Activated T-helper 1 cell treated with anti-CD3 and anti-CD28 coated beads, Interleukin-12 subunit alpha, Interleukin-12 subunit beta, Interleukin-2, Interleukin-4 antibody, amounts not matched to agents 30 ng/mL and 10 ng/mL and 1 ng/mL, durations not matched to agents 14 hours and 24 hours and 36 hours (primary cell): ENCODE results near the gene TAS1R1. TPM values are rescaled to one million over a fixed set of nuclear protein-coding genes. Genes with fewer than 3 reads are reported as not detected.

ENCODE experiments used
- DNase-seq: peaks from one replicate; pipeline ENCODE4 v3.0.0; 2021; ENCODE audit warnings: low spot score
- H3K27ac Mint-ChIP-seq: one replicate; pipeline ENCODE4 v1.8.0; 2021; ENCODE audit warnings: mild to moderate bottlenecking, mixed read lengths
- H3K27me3 Mint-ChIP-seq: one replicate; pipeline ENCODE4 v1.8.0; 2022; ENCODE audit warnings: mild to moderate bottlenecking, moderate library complexity, mixed read lengths; ENCODE audit not compliant: insufficient read depth
- H3K36me3 Mint-ChIP-seq: one replicate; pipeline ENCODE4 v1.8.0; 2021; ENCODE audit warnings: low read depth, mixed read lengths
- H3K4me1 Mint-ChIP-seq: one replicate; pipeline ENCODE4 v1.8.0; 2021; ENCODE audit warnings: low read depth, mixed read lengths
- H3K4me3 Mint-ChIP-seq: one replicate; pipeline ENCODE4 v1.8.0; 2021; ENCODE audit warnings: mild to moderate bottlenecking, moderate library complexity, mixed read lengths
- H3K9me3 Mint-ChIP-seq: one replicate; pipeline ENCODE4 v1.8.0; 2021; ENCODE audit warnings: mixed read lengths
- intact Hi-C: fragments of 100-400 bp; cut with micrococcal nuclease; formaldehyde crosslinking; loops from one replicate; pipeline ENCODE4 v1.15.1; 2024
- total RNA-seq: library from RNA; stranded (reverse); gene quantifications from 2 replicates; pipeline ENCODE4 v1.2.3, GENCODE V29; 2022

Gene TAS1R1
- total RNA-seq, 1 donor from 2014 or later, result not detected

DNA sequence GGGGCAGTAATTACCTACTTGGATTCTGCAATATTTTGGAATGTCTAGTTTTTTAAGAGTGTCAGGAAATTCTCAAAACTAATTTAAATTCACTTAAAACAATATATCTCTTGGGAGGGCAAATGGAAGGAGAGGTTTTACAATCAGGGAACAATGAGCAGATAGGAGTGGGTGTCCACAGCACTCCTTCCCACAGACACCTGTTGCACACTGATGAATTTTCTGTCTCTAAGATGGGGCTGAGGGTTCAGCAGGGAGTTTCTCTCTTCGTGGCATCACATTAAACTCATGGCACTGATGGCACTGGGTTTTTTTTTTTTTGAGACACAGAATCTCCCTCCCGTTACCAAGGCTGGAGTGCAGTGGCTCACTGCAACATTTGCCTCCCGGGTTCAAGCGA lies 63.9 kb downstream of the TAS1R1 start:
- no peak for DNase-seq
- intact Hi-C loops, result no loop called here
- Mint-ChIP-seq H3K9me3 (no peaks in the 10 kb centered on the region), H3K4me3 (no peak overlapping the region), H3K27ac (no peak overlapping the region), H3K27me3 (no peaks in the 10 kb centered on the region), H3K36me3 (peaks cover 31% of the 10 kb centered on the region), H3K4me1 (peaks cover 12% of the 10 kb centered on the region)

DNA sequence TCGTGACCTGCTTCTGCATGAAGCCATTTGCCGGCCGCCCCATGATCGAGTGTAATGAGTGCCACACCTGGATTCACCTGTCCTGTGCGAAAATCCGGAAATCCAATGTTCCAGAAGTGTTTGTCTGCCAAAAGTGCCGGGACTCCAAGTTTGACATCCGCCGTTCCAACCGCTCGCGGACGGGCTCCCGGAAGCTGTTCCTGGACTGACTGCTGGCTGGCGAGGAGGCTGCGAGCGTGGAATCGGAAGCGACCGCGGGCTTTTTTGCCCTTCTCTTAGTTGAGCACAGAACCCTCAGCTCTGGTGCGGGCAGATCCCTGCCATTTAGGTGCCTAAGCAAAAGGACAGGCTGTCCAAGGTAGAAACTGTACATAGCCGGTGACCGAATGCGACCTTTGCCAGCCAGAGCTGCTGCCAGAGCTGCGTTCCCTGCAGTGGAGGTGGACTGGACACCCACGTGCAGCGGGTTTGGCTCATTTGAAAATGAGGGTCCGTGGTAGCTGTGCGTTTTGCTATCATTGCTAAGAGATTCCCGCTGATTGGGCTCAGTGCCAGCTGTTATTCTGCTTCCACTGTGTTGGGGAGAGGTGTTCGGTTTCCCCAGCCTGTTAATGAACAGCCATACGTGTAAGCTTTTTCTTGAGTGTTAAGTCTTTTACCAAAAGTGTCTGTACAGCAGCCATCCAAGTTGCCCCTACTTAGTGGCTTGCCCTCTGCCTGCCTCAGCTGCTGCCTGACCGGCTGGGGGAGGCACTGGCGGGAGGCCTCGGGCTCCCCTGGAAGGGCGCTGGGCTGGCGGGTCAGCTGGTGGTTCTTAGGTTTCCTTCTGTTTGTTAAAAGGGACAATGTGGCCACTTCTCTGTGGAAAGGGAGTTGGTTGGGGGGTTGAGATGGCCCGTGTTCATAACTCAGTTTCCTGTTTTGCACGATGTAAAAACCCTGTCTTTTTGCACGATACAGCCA lies 66.6 kb downstream of the TAS1R1 start:
- H3K9me3 Mint-ChIP-seq, result no peaks in the 10 kb centered on the region
- H3K4me1 Mint-ChIP-seq, result peaks cover 16% of the 10 kb centered on the region
- intact Hi-C loops, result no loop called here
- no peaks in the 10 kb centered on the region for H3K27me3 Mint-ChIP-seq
- H3K36me3 Mint-ChIP-seq, result peaks cover 29% of the 10 kb centered on the region
- H3K4me3 Mint-ChIP-seq, result no peak overlapping the region
- H3K27ac Mint-ChIP-seq, result no peak overlapping the region
- DNase-seq, result no peak

DNA sequence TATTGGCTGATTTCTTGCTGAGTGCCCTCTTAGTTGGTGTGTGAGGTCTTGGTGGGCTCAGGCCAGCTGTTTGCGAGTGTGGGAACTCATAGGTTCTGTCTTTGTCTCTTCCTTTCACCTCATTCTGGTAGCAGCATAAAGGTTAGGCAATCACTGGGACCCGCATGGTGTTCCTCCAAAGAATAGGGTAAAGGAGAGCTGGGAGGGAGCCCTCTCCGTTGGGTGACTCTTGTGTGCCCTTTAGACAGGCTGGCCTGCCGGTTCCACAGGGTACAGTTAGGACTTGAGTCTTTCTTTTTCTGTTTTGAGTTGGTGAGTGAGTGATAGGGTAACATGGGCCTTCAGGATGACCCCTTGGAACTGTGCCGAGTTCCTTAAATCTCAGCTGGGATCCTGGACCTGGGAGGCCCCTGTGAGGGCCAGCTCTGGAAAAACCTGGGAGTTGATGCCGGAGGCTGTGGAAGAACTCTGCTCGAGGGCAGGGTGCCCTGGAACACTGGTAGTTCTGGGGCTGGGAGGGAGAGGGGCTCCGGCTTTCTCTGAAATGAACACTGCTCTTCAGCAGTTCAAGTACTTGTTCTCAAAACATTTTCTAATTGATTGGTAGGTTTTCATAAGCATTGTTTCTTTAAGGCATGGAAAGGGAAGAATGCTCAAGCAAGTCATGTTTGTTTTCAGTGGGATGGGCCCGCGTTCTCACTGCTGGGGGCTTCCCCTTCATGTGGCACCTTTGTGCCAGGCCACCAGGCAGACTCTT lies 67.5 kb downstream of the TAS1R1 start:
- Mint-ChIP-seq H3K27me3 (no peaks in the 10 kb centered on the region), H3K9me3 (no peaks in the 10 kb centered on the region), H3K4me1 (peaks cover 20% of the 10 kb centered on the region), H3K36me3 (peaks cover 31% of the 10 kb centered on the region), H3K4me3 (no peak overlapping the region), H3K27ac (no peak overlapping the region)
- DNase-seq, result no peak
- intact Hi-C loops, result no loop called here

DNA sequence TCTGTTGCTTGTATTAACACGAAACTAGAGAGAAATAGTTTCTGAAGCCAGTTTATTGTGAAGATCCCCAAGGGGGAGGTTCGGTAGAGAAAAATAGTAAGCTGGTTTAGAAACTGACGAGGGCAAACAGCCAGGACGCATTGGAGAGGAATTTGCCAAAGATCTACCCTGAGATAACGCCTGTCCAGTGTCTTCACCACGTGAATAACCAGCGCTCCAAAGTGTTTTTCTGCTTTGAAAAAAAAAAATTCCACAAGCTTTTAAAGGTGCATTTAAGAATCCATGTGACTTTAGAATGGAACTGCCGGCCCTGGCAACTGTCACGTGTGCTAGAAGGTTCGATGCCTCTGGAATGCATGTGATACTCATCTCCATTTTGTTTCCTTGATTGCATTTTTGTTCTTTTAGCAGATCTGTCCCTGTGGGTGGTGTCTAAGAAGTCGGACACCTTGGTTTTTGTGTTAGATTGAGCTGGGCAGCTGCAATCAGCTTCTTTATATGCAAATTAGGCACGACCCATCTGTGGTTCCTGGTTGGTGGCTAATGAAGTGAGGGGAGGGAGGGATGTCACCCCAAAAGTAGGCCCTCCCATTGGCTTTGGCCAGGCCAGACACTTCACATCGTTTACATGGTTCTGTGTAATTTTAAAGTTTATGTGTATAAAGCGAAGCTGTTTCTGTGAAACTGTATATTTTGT lies 68.3 kb downstream of the TAS1R1 start:
- Mint-ChIP-seq H3K4me3 (no peak overlapping the region), H3K27ac (no peak overlapping the region), H3K4me1 (peaks cover 24% of the 10 kb centered on the region), H3K9me3 (no peaks in the 10 kb centered on the region), H3K27me3 (no peaks in the 10 kb centered on the region), H3K36me3 (peaks cover 32% of the 10 kb centered on the region)
- intact Hi-C loops, result no loop called here
- no peak for DNase-seq

DNA sequence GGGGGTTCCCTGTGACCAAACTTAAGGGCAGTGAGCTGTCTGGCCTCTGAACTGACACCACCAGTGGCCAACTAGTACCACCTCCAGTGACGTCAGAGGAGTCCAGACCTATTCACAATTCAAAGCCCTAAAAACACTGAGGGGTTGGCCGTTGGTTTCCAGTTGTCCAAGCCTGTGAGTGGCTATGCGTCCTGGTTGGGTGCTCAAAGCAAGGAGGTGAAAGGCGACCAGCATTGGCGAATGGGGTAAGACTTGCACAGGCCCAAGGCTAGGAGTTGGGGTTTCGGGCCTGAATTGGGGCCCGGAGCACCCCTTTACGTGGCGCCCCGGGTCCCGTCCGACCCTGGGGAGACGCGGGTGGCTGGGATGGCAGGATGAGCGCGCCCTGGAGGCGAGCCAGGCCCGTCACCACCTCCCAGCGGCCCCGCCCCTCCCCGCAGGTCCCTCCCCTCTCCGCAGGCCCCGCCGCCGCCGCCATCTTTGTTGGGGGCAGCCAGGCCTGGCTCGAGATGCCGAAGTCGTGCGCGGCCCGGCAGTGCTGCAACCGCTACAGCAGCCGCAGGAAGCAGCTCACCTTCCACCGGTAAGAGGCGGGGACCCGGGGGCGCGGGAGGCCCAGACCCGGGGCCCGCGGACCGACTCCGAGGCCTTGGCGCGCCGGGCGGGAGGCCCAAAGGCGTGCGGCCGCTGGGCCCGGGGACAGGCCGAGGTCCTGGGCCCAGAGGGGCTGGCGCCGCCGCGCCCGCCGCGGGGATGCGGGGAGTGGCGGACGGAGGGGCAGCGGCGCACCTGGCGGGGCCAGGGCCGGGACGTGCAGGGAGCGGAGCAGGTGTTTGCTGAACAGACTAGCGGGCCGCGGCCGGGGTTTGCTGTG lies 69.8 kb downstream of the TAS1R1 start, which contains the start of gene THAP3:
Gene THAP3 (plus strand): TSS at position 159 of the 874 bp plus-strand sequence. CDS start 351 bp downstream, at position 510.
- peak within 1 kb of the TSS; percentile 96 for H3K4me3 Mint-ChIP-seq
- H3K27me3 Mint-ChIP-seq, result no peaks in the 10 kb centered on the region
- H3K27ac Mint-ChIP-seq, result peak within 1 kb of the TSS; percentile 86
- DNase-seq, result peak; percentile 79
- intact Hi-C loops, result loop anchor here (1.0 to 5.0 kb wide), 6 partner anchors 12 to 133 kb away; partner anchors contain the start of genes DNAJC11, NOL9, PHF13 and PLEKHG5
- peaks cover 24% of the 10 kb centered on the region for H3K4me1 Mint-ChIP-seq
- H3K9me3 Mint-ChIP-seq, result no peaks in the 10 kb centered on the region
- peaks cover 32% of the 10 kb centered on the region for H3K36me3 Mint-ChIP-seq

DNA sequence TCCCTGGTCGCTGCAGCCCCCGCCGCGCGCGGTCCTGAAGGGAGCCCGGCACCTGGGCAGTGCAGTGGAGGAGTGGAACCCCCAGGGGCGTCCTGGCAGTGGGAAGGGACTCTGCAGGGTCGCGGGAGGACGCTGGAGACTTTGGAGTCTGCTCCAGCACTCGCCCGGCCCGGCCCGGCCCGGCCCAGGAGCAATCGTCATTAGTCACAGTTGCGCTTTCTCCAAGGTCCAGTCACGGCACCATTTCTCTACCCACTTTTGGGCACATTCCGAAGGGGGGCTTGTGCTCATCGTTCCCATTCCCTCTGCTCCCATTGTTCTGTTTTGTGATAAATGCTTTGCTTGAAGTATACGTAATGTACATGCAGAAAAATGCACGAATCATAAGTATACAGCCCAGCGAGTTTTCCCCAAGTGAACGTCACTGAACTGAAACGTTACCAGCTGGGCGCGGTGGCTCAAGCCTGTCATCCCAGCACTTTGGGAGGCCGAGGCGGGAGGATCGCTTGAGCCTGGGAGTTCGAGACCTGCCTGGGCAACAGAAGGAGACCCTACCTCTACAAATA lies 70.6 kb downstream of the TAS1R1 start:
- peak overlapping the region; percentile 96 for H3K4me3 Mint-ChIP-seq
- peak overlapping the region; percentile 86 for H3K27ac Mint-ChIP-seq
- no peaks in the 10 kb centered on the region for H3K27me3 Mint-ChIP-seq
- H3K36me3 Mint-ChIP-seq, result peaks cover 31% of the 10 kb centered on the region
- intact Hi-C loops, result loop anchor here (1.0 to 5.0 kb wide), 6 partner anchors 12 to 133 kb away; partner anchors contain the start of genes DNAJC11, NOL9, PHF13 and PLEKHG5
- no peak for DNase-seq
- H3K9me3 Mint-ChIP-seq, result no peaks in the 10 kb centered on the region
- peaks cover 24% of the 10 kb centered on the region for H3K4me1 Mint-ChIP-seq

DNA sequence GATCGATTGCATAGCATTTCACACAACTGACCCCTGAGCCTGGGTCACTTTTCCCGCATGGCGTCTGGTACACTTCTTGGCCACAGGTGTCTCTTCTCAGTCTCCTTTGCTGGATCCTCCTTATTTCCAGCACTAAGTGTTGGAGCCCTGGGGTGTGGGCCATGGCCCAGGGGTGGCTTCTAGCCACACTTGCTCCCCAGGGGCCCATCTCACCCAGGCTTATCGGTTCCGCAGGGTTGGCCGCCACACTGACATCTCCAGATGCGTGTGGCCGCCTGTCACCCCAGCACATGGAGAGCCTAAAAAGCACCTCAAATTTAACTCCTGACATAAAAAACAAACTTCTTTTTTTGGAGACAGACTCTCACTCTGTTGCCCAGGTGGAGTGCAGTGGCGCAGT lies 71.9 kb downstream of the TAS1R1 start:
- peak overlapping the region; percentile 96 for H3K4me3 Mint-ChIP-seq
- H3K9me3 Mint-ChIP-seq, result no peaks in the 10 kb centered on the region
- DNase-seq, result no peak
- peaks cover 24% of the 10 kb centered on the region for H3K4me1 Mint-ChIP-seq
- peaks cover 25% of the 10 kb centered on the region for H3K36me3 Mint-ChIP-seq
- no peak overlapping the region for H3K27ac Mint-ChIP-seq
- H3K27me3 Mint-ChIP-seq, result no peaks in the 10 kb centered on the region
- intact Hi-C loops, result loop anchor here (5.0 kb wide), 1 partner anchor 135 kb away; the partner anchor contains the start of gene PLEKHG5

DNA sequence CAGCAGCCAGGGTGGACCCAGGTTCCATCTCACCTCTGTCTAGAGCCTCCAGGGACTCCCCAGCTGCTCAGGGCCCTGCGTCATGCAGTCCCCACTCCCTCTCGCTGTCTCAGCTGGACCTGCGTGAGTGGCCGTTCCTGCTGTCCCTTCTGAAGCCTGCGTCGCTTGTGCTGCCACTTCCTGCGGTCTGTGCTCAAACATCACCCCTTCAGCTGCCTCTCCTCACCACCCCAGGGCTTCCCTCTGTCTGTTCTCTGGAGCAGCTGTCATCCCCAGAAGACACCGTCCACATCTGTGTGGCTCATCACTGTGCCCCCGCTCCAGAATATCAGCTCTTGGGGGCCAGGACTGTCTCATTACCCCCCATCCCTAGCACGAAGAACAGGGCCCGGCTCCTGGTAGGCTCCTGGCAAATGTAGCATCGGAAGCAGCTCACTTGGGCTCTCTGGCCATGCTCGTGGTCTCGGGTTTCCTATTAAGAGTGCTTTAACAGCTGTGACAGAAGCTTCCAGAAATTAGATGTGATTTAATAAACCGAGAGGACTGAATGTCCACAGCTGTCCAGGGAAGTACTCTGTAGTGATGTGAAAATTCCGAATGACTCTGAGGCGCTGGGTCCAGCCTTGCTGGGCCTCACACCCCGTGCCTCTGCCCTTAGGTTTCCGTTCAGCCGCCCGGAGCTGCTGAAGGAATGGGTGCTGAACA lies 72.9 kb downstream of the TAS1R1 start:
- no peak for DNase-seq
- Mint-ChIP-seq H3K36me3 (peaks cover 22% of the 10 kb centered on the region), H3K27me3 (no peaks in the 10 kb centered on the region), H3K4me1 (peaks cover 24% of the 10 kb centered on the region), H3K9me3 (no peaks in the 10 kb centered on the region), H3K27ac (peak overlapping the region; percentile 53), H3K4me3 (peak overlapping the region; percentile 64)
- intact Hi-C loops, result loop anchor here (5.0 kb wide), 1 partner anchor 136 kb away; the partner anchor contains the start of gene PLEKHG5

DNA sequence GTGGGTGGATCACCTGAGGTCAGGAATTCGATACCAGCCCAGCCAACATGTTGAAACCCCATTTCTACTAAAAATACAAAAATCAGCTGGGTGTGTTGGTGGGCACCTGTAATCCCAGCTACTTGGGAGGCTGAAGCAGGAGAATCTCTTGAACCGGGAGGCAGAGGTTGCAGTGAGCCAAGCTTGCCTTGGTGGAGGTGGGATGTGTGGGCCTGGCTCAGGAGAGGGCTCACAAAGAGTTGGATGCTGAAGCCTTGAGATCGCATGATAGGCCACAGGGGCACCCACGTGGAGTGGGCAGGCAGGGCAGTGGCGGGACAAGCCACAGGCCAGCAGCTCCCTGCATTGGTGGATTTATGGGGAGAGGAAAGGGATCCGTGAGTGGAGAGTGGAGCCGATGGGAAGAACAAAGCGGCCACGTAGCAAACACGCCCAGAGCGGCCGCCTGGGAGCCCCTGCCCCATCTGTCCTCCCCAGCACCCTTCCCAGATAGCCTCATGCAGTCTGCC lies 73.9 kb downstream of the TAS1R1 start:
- H3K4me1 Mint-ChIP-seq, result peaks cover 24% of the 10 kb centered on the region
- no peaks in the 10 kb centered on the region for H3K27me3 Mint-ChIP-seq
- intact Hi-C loops, result loop anchor here (5.0 kb wide), 1 partner anchor 137 kb away; the partner anchor contains the start of gene PLEKHG5
- H3K27ac Mint-ChIP-seq, result no peak overlapping the region
- no peak for DNase-seq
- peaks cover 22% of the 10 kb centered on the region for H3K36me3 Mint-ChIP-seq
- no peaks in the 10 kb centered on the region for H3K9me3 Mint-ChIP-seq
- H3K4me3 Mint-ChIP-seq, result no peak overlapping the region
